K562 (cell line): ENCODE data around the gene FARSB. TPM values are rescaled to one million over a fixed set of nuclear protein-coding genes. Genes with fewer than 3 reads are reported as not detected.

Source experiments
- ATAC-seq: fragments of 200-7000 bp; cut with Tn5 transposase; 3 replicates; pipeline ENCODE4 v1.9.1; 2020; ENCODE audit warnings: moderate library complexity
- BruUV-seq: library from RNA; stranded (reverse); fragments of 400-500 nt; replicated peaks from 2 replicates; lab custom pipeline; 2021; lab: Mats Ljungman, UMichigan
- CTCF ChIA-PET: fragments of 300-600 bp; formaldehyde crosslinking; extraction: SDS; loops from one replicate; lab custom pipeline; 2021; ENCODE audit warnings: low intra/inter-chr PET ratio; lab: Yijun Ruan, JAX
- POLR2A ChIA-PET: fragments of 300-600, 350-650 bp; sonication (Branson Sonifier 250); formaldehyde crosslinking; extraction: SDS; loops from one replicate; lab custom pipeline; 2021; ENCODE audit warnings: antibody characterized with exemption, inconsistent platforms; lab: Yijun Ruan, JAX
- DNase-seq, 4 experiments: peaks; one replicate each; pipeline versions ENCODE4 v3.0.0 to v3.0.0-alpha.2; 2011 to 2018; ENCODE audit warnings: low spot score in 3 of 4, mixed read lengths in 3 of 4; ENCODE audit errors: extremely low read depth in 1 of 4
- FAIRE-seq: peaks from 2 replicates; lab custom pipeline; 2011; peaks lifted over from hg19 to GRCh38; lab: Jason Lieb, UNC
- H2AFZ ChIP-seq: 2 replicates; pipeline ENCODE4 v1.6.0; 2011; ENCODE audit warnings: low read depth, low read length, control low read depth, inconsistent platforms
- H3K27ac ChIP-seq: fragments of 200-600 bp; 3 replicates; pipeline ENCODE4 v1.8.0; 2011; ENCODE audit warnings: low read depth, mild to moderate bottlenecking, control low read depth, inconsistent platforms, low read length, moderate library complexity, mixed read lengths; ENCODE audit errors: extremely low read depth
- H3K27me3 ChIP-seq, 2 experiments: fragments of 300-600 bp in 1 of 2; 2 replicates in 1 of 2; 3 replicates in 1 of 2; pipeline versions ENCODE4 v1.6.0 to v1.8.0; 2011; ENCODE audit warnings: inconsistent platforms in 2 of 2, low read length in 2 of 2, mild to moderate bottlenecking in 1 of 2, mixed read lengths in 1 of 2, moderate library complexity in 1 of 2; ENCODE audit not compliant: control insufficient read depth in 2 of 2, insufficient read depth in 2 of 2
- H3K36me3 ChIP-seq: fragments of 300-600 bp; 3 replicates; pipeline ENCODE4 v1.8.0; 2011; ENCODE audit warnings: mild to moderate bottlenecking, low read length, inconsistent platforms; ENCODE audit not compliant: control insufficient read depth, insufficient read depth
- H3K4me1 ChIP-seq, 2 experiments: fragments of 200-600 bp in 1 of 2; replicated peaks in 1 of 2; 2 replicates in 1 of 2; 3 replicates in 1 of 2; pipeline versions ENCODE4 v1.5.1 to v1.8.0; 2011; ENCODE audit warnings: inconsistent platforms in 2 of 2, low read length in 2 of 2, mild to moderate bottlenecking in 1 of 2, mixed read lengths in 1 of 2, moderate library complexity in 1 of 2; ENCODE audit not compliant: control insufficient read depth in 2 of 2, insufficient read depth in 2 of 2
- H3K4me2 ChIP-seq: 2 replicates; pipeline ENCODE4 v1.6.1; 2011; ENCODE audit warnings: low read length, control low read depth, inconsistent platforms, mixed read lengths; ENCODE audit not compliant: insufficient read depth
- H3K4me3 ChIP-seq: fragments of 200-600 bp; sonication (generic), shearing (Covaris generic); 2 replicates; pipeline ENCODE4 v1.5.1; 2016; ENCODE audit warnings: control low read depth, inconsistent platforms
- H3K79me2 ChIP-seq: fragments of 200-600 bp; 3 replicates; pipeline ENCODE4 v1.8.0; 2011; ENCODE audit warnings: low read length, inconsistent platforms; ENCODE audit not compliant: control insufficient read depth, insufficient read depth
- H3K9ac ChIP-seq, 2 experiments: 2 replicates each; pipeline versions ENCODE4 v1.6.0 to v1.6.1; 2011; ENCODE audit warnings: low read depth in 2 of 2, low read length in 2 of 2, control low read depth in 1 of 2, inconsistent platforms in 1 of 2, mild to moderate bottlenecking in 1 of 2, mixed read lengths in 1 of 2; ENCODE audit not compliant: insufficient read depth in 1 of 2
- H3K9me1 ChIP-seq: one replicate; pipeline ENCODE4 v1.6.0; 2011; ENCODE audit warnings: inconsistent platforms, mild to moderate bottlenecking, low read length, moderate library complexity; ENCODE audit not compliant: control insufficient read depth, insufficient read depth
- H3K9me3 ChIP-seq: replicated peaks from 2 replicates; pipeline ENCODE4 v1.5.1; 2011; ENCODE audit warnings: low read depth, low read length, inconsistent platforms; ENCODE audit not compliant: control insufficient read depth, insufficient read depth
- H4K20me1 ChIP-seq: replicated peaks from 2 replicates; pipeline ENCODE4 v1.6.1; 2011; ENCODE audit warnings: low read length, inconsistent platforms, mixed read lengths; ENCODE audit not compliant: control insufficient read depth, insufficient read depth
- ARID4B ChIP-seq: sonication (generic); formaldehyde crosslinking; IDR thresholded peaks from 2 replicates; pipeline ENCODE4 v1.8.0; 2022; ENCODE audit warnings: mild to moderate bottlenecking, missing genetic modification reagents
- ATF1 ChIP-seq, 2 experiments: fragments of 450-650 bp in 1 of 2; IDR thresholded peaks; 2 replicates each; pipeline ENCODE4 v1.6.1; 2016; ENCODE audit warnings: missing compliant biosample characterization in 1 of 2, missing genetic modification characterization in 1 of 2
- HMG20B ChIP-seq: fragments of 250-450 bp; sonication (Bioruptor Pico); IDR thresholded peaks from 2 replicates; pipeline ENCODE4 v1.5.0; 2021; ENCODE audit warnings: mild to moderate bottlenecking
- IRF2 ChIP-seq: sonication (generic); formaldehyde crosslinking; IDR thresholded peaks from 2 replicates; pipeline ENCODE4 v1.8.1; 2022; ENCODE audit warnings: mild to moderate bottlenecking, missing genetic modification reagents
- MEF2A ChIP-seq: IDR thresholded peaks from 2 replicates; pipeline ENCODE4 v1.6.1; 2011; ENCODE audit warnings: low read depth, mild to moderate bottlenecking, low read length, moderate library complexity; ENCODE audit not compliant: control insufficient read depth
- PURB ChIP-seq: sonication (generic); formaldehyde crosslinking; IDR thresholded peaks from 2 replicates; pipeline ENCODE4 v1.9.0; 2021; ENCODE audit warnings: low read depth, mild to moderate bottlenecking, missing genetic modification reagents
- TCF3 ChIP-seq: sonication (generic); formaldehyde crosslinking; IDR thresholded peaks from 2 replicates; pipeline ENCODE4 v1.4.0; 2020; ENCODE audit warnings: mild to moderate bottlenecking, missing genetic modification reagents
- ZFPM2 ChIP-seq: fragments of 250-450 bp; sonication (Bioruptor Pico); IDR thresholded peaks from 2 replicates; pipeline ENCODE4 v1.5.1; 2022; ENCODE audit warnings: mild to moderate bottlenecking
- ZNF197 ChIP-seq: fragments of 200-800 bp; sonication (Bioruptor generic); IDR thresholded peaks from 2 replicates; pipeline ENCODE4 v1.6.1; 2016; ENCODE audit warnings: low read depth, missing genetic modification characterization, missing compliant biosample characterization
- ZNF655 ChIP-seq: fragments of 250-450 bp; sonication (Bioruptor Pico); IDR thresholded peaks from 2 replicates; pipeline ENCODE4 v1.5.0; 2021
- ZNF696 ChIP-seq: fragments of 250-450 bp; sonication (Bioruptor Pico); conservative IDR thresholded peaks from 2 replicates; pipeline ENCODE4 v1.4.0; 2020; ENCODE audit warnings: mild to moderate bottlenecking, moderate library complexity
- WGBS: fragments of 100-300 bp; shearing (Covaris generic); methylation state at CpG from one replicate; pipeline ENCODE4 v1.1.6; 2016; ENCODE audit warnings: low coverage, mixed read lengths; ENCODE audit not compliant: insufficient coverage; ENCODE audit errors: missing lambda C conversion rate; 5-methylcytosine and 5-hydroxymethylcytosine counted together
- in situ Hi-C: fragments of 300-500 bp; cut with MboI; formaldehyde crosslinking; loops from 4 replicates; pipeline ENCODE4 v1.15.0; 2018; ENCODE audit warnings: inconsistent platforms, mixed read lengths
- intact Hi-C: fragments of 100-400 bp; cut with micrococcal nuclease; formaldehyde crosslinking; loops from 2 replicates; pipeline ENCODE4 v1.14.2; 2022
- polyA plus RNA-seq, 8 experiments: library from polyadenylated mRNA; depleted of rRNA in 4 of 8; stranded (reverse) in 5 of 8; unstranded in 3 of 8; fragments of >200 nt; fragmentation: Nextera tagmentation in 2 of 8; fragmentation: Illumina TruSeq in 1 of 8; extraction: Ambion mirVana in 2 of 8; extraction: Trizol in 1 of 8; gene quantifications; 2 replicates each; pipeline versions ENCODE4 v1.2.1 to v1.2.3, GENCODE V29; 2011 to 2014; ENCODE audit warnings: inconsistent platforms in 1 of 8, missing spikeins in 1 of 8
- total RNA-seq, 7 experiments: library from RNA; depleted of rRNA in 6 of 7; stranded (reverse); fragments of >200 nt in 6 of 7; fragmentation: Illumina TruSeq in 2 of 7; extraction: Trizol in 2 of 7; gene quantifications; 2 replicates each; pipeline versions ENCODE4 v1.2.1 to v1.2.3, GENCODE V29; 2011 to 2021; ENCODE audit warnings: low replicate concordance in 1 of 7

The FARSB gene
- total and polyA plus RNA-seq, 9 of the 15 experiments (the other 6 are each of a cell fraction or from before 2014, with no cell fraction given): 26.6 to 171 (median 55.7) TPM

GRCh38 chr2:222525811-222526210 lies 130.1 kb downstream of the FARSB start:
- Histone ChIP-seq H3K27ac (no peak overlapping the region), H3K9ac (no peak overlapping the region), H3K4me3 (no peak overlapping the region), H3K9me1 (no peaks in the 10 kb centered on the region), H2AFZ (no peak overlapping the region), H3K9me3 (no peaks in the 10 kb centered on the region), H4K20me1 (no peaks in the 10 kb centered on the region), H3K4me2 (no peak overlapping the region), H3K79me2 (no peaks in the 10 kb centered on the region), H3K27me3 (no peaks in the 10 kb centered on the region), H3K36me3 (no peaks in the 10 kb centered on the region), H3K4me1 (no peaks in the 10 kb centered on the region)
- POLR2A ChIA-PET: no interaction called here
- no peak for ATAC-seq
- intact Hi-C loops (no loop called here), in situ Hi-C loops (no loop called here)
- DNase-seq: no peak
- 0% methylated on average over 3 of the region's 5 CpGs for WGBS
- CTCF ChIA-PET: no interaction called here
- FAIRE-seq: no peak
- no peak for TF ChIP-seq IRF2 (CRISPR knock-in tag)
- TF ChIP-seq ZFPM2: no peak
- no peak for TF ChIP-seq ZNF197 (CRISPR knock-in tag)
- no peak for TF ChIP-seq MEF2A
- TF ChIP-seq ZNF655 (CRISPR knock-in tag): no peak
- TF ChIP-seq ATF1 (CRISPR knock-in tag; IDR thresholded peaks at IDR 0.05): no peak
- no peak for TF ChIP-seq ATF1 (tag; IDR thresholded peaks at IDR 0.05)
- TF ChIP-seq ZNF696 (CRISPR knock-in tag): no peak
- no peak for TF ChIP-seq HMG20B (CRISPR knock-in tag)
- no peak for TF ChIP-seq PURB (CRISPR knock-in tag)
- no peak for TF ChIP-seq ARID4B (CRISPR knock-in tag)
- no peak for TF ChIP-seq TCF3 (CRISPR knock-in tag)
- BruUV-seq: no TSS peak
